ENCODE results near the gene MEAF6. TPM values are rescaled to one million over a fixed set of nuclear protein-coding genes. Genes with fewer than 3 reads are reported as not detected.

The MEAF6 gene
- total RNA-seq, 1 experiment from 2014 or later, result 51.6 TPM

- H3K4ac ChIP-seq (ENCODE audit: low read depth, low read length), result no peak overlapping the region
- no peak overlapping the region for H2BK5ac ChIP-seq (ENCODE audit: insufficient read length, low read length)
- no peaks in the 10 kb centered on the region for H3K9me3 ChIP-seq (ENCODE audit: control insufficient read depth, low read depth, low read length)
- H3K4me1 ChIP-seq (ENCODE audit: insufficient read depth, low read length), result no peaks in the 10 kb centered on the region
- H3K27me3 ChIP-seq (ENCODE audit: insufficient read depth, low read length), result no peaks in the 10 kb centered on the region
- H2AK5ac ChIP-seq (ENCODE audit: insufficient read length, low read length), result no peak overlapping the region
- no CpG with 5 or more reads among the region's 1 CpG for WGBS (ENCODE audit: extremely low coverage, insufficient read length, low lambda C conversion rate)
- Mint-ChIP-seq H3K4me1 (peaks cover 22 to 24% of the 10 kb centered on the region in 2 experiments), H3K27me3 (ENCODE audit: low read depth) (peaks cover 7% of the 10 kb centered on the region), H3K4me3 (no peak overlapping the region), H3K36me3 (ENCODE audit: insufficient read depth in 1 of 3, low read depth in 3 of 3) (peaks cover 5 to 9% (median 8%) of the 10 kb centered on the region in 3 experiments; a peak in 5 of 7 replicates), H3K27ac (no peak overlapping the region), H3K9me3 (peaks cover 0 to 9% of the 10 kb centered on the region in 2 experiments; a peak in 2 of 5 replicates)
- H3K27ac ChIP-seq (ENCODE audit: insufficient read length, low read depth, low read length), result no peak overlapping the region
- no peak overlapping the region for H2BK120ac ChIP-seq (ENCODE audit: low read depth, low read length, poor library complexity, severe bottlenecking)
- no peak overlapping the region for H4K91ac ChIP-seq (ENCODE audit: insufficient read length, low read depth, low read length)
- no peak overlapping the region for H3K18ac ChIP-seq (ENCODE audit: insufficient read length, low read depth, low read length)
- H3K79me1 ChIP-seq (ENCODE audit: insufficient read depth, low read depth, low read length, poor library complexity, severe bottlenecking), result no peaks in the 10 kb centered on the region
- no peak overlapping the region for H3K4me2 ChIP-seq (ENCODE audit: insufficient read depth, insufficient read length, low read length)
- H2BK15ac ChIP-seq (ENCODE audit: low read depth, low read length), result no peak overlapping the region
- no peak overlapping the region for H3K56ac ChIP-seq (ENCODE audit: insufficient read length, low read depth, low read length)
- H3K79me2 ChIP-seq (ENCODE audit: insufficient read depth, low read length), result no peaks in the 10 kb centered on the region
- H4K8ac ChIP-seq (replicated peaks; ENCODE audit: insufficient read length, low read depth, low read length), result no peak overlapping the region
- no peak overlapping the region for H2AFZ ChIP-seq (ENCODE audit: low read length)
- no peak for TF ChIP-seq CTCF (conservative IDR thresholded peaks at IDR 0.05)
- peaks cover 7% of the 10 kb centered on the region for H3K23me2 ChIP-seq (ENCODE audit: insufficient read length, low read depth, low read length, poor library complexity, severe bottlenecking)
- H3K9ac ChIP-seq (ENCODE audit: extremely low read depth, insufficient read length, low read length), result no peak overlapping the region
- no peak overlapping the region for H2BK20ac ChIP-seq (ENCODE audit: low read depth, low read length, poor library complexity, severe bottlenecking)
- DNase-seq, result no peak
- no peak overlapping the region for H2BK12ac ChIP-seq (ENCODE audit: insufficient read length, low read depth, low read length)
- no peak overlapping the region for H3K14ac ChIP-seq (ENCODE audit: insufficient read depth, low read length)
- H4K20me1 ChIP-seq (ENCODE audit: control insufficient read depth, insufficient read depth, insufficient read length), result no peaks in the 10 kb centered on the region
- H3K23ac ChIP-seq (ENCODE audit: insufficient read length, low read depth, low read length), result no peak overlapping the region
- no peak overlapping the region for H3T11ph ChIP-seq (ENCODE audit: low read length)
- H4K5ac ChIP-seq (ENCODE audit: insufficient read length, low read depth, low read length), result no peak overlapping the region
Observed at GRCh38 chr1:37517569-37517968, 3.0 kb upstream of the MEAF6 start.
